ENCODE data around the gene LSAMP. TPM values are rescaled to one million over a fixed set of nuclear protein-coding genes. Genes with fewer than 3 reads are reported as not detected.
"Not testable (repeated sequence)": the region's sequence is repeated elsewhere in the genome, so short reads cannot be mapped to it uniquely, and the experiment has no call there.

The LSAMP gene
- polyA plus RNA-seq, 3 donors, result not detected

DNA sequence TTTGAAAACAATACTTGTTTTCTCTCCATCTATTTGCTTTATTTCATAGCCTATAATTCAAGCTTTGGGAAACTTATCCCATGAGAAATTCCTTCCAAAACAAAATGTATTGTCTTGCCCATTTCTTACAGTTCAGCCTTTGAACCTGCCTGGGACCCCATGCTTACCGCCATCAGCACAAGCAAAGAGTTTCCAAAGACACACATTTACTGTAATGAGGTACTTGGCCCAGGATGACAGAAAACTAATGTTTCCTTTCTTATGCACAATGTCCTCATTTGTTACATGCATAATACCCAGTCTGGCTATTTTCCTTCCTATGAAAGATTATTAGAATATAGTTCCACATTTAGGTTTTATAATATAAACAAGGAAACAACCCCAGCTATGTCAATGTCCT lies 641.6 kb downstream of the LSAMP start:
- WGBS (ENCODE audit: insufficient coverage), result no CpG with 5 or more reads among the region's 1 CpG

GRCh38 chr3:115800489-115801075 lies 644.7 kb downstream of the LSAMP start:
- no peaks in the 10 kb centered on the region for H3K36me3 Mint-ChIP-seq
- Histone ChIP-seq H3K4me1 (ENCODE audit: control insufficient read depth in 1 of 2, insufficient read depth in 2 of 2, low read length in 2 of 2) (no peaks in the 10 kb centered on the region), H3K36me3 (replicated peaks in 1 of 2; ENCODE audit: control insufficient read depth in 1 of 2, insufficient read depth in 2 of 2, low read length in 2 of 2) (no peaks in the 10 kb centered on the region), H3K9ac (ENCODE audit: insufficient read depth, low read length, poor library complexity, severe bottlenecking) (no peak overlapping the region), H3K4me3 (replicated peaks in 1 of 3; ENCODE audit: low read depth in 2 of 3, low read length in 3 of 3) (no peak overlapping the region), H3K27me3 (ENCODE audit: control insufficient read depth in 2 of 2, insufficient read depth in 2 of 2, low read length in 2 of 2) (no peaks in the 10 kb centered on the region), H3K4me2 (replicated peaks; ENCODE audit: extremely low read depth, low read length, poor library complexity, severe bottlenecking) (no peak overlapping the region), H2AFZ (ENCODE audit: insufficient read depth, low read depth, low read length, poor library complexity, severe bottlenecking) (no peak overlapping the region), H3K9me3 (replicated peaks in 1 of 2; ENCODE audit: control insufficient read depth in 1 of 2, insufficient read depth in 1 of 2, low read length in 2 of 2) (no peaks in the 10 kb centered on the region), H3K27ac (ENCODE audit: low read depth in 1 of 2, low read length in 2 of 2) (no peak overlapping the region), H4K20me1 (ENCODE audit: insufficient read depth, low read length) (no peaks in the 10 kb centered on the region), H3K79me2 (ENCODE audit: insufficient read depth, low read length) (no peaks in the 10 kb centered on the region)
- H3K4me1 Mint-ChIP-seq, result no peaks in the 10 kb centered on the region
- intact Hi-C loops (cut with micrococcal nuclease), result no loop called here
- no peak overlapping the region for H3K4me3 Mint-ChIP-seq
- H3K27me3 Mint-ChIP-seq (ENCODE audit: low read depth in 3 of 3), result peaks cover 0 to 7% (median 7%) of the 10 kb centered on the region in 3 donors
- 95% methylated on average over 3 of the region's 4 CpGs for WGBS (ENCODE audit: insufficient coverage)
- TF ChIP-seq, protein P1, sequence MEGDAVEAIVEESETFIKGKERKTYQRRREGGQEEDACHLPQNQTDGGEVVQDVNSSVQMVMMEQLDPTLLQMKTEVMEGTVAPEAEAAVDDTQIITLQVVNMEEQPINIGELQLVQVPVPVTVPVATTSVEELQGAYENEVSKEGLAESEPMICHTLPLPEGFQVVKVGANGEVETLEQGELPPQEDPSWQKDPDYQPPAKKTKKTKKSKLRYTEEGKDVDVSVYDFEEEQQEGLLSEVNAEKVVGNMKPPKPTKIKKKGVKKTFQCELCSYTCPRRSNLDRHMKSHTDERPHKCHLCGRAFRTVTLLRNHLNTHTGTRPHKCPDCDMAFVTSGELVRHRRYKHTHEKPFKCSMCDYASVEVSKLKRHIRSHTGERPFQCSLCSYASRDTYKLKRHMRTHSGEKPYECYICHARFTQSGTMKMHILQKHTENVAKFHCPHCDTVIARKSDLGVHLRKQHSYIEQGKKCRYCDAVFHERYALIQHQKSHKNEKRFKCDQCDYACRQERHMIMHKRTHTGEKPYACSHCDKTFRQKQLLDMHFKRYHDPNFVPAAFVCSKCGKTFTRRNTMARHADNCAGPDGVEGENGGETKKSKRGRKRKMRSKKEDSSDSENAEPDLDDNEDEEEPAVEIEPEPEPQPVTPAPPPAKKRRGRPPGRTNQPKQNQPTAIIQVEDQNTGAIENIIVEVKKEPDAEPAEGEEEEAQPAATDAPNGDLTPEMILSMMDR (IDR thresholded peaks at IDR 0.05), result no peak
- H3K27ac Mint-ChIP-seq, result peak overlapping the region in 1 of 7 donors; percentile 30
- H3K9me3 Mint-ChIP-seq, result peaks cover 0 to 2% (median 0%) of the 10 kb centered on the region in 7 donors
- DNase-seq, result no peak

More for the DNA sequence above, 641.6 kb downstream of the LSAMP start:
- DNase-seq, result no peak
- Histone ChIP-seq H3K79me2 (ENCODE audit: insufficient read depth, low read length) (no peaks in the 10 kb centered on the region), H3K4me2 (replicated peaks; ENCODE audit: extremely low read depth, low read length, poor library complexity, severe bottlenecking) (no peak overlapping the region), H3K9ac (ENCODE audit: insufficient read depth, low read length, poor library complexity, severe bottlenecking) (no peak overlapping the region), H3K36me3 (replicated peaks in 1 of 2; ENCODE audit: control insufficient read depth in 1 of 2, insufficient read depth in 2 of 2, low read length in 2 of 2) (no peaks in the 10 kb centered on the region), H3K4me1 (ENCODE audit: control insufficient read depth in 1 of 2, insufficient read depth in 2 of 2, low read length in 2 of 2) (no peaks in the 10 kb centered on the region), H3K9me3 (replicated peaks in 1 of 2; ENCODE audit: control insufficient read depth in 1 of 2, insufficient read depth in 1 of 2, low read length in 2 of 2) (no peaks in the 10 kb centered on the region), H3K4me3 (replicated peaks in 1 of 3; ENCODE audit: low read depth in 2 of 3, low read length in 3 of 3) (no peak overlapping the region), H3K27me3 (ENCODE audit: control insufficient read depth in 2 of 2, insufficient read depth in 2 of 2, low read length in 2 of 2) (no peaks in the 10 kb centered on the region), H4K20me1 (ENCODE audit: insufficient read depth, low read length) (no peaks in the 10 kb centered on the region), H3K27ac (ENCODE audit: low read depth in 1 of 2, low read length in 2 of 2) (no peak overlapping the region), H2AFZ (ENCODE audit: insufficient read depth, low read depth, low read length, poor library complexity, severe bottlenecking) (no peak overlapping the region)
- Mint-ChIP-seq H3K9me3 (no peaks in the 10 kb centered on the region), H3K4me1 (no peaks in the 10 kb centered on the region), H3K4me3 (no peak overlapping the region), H3K27me3 (ENCODE audit: low read depth in 3 of 3) (peaks cover 0 to 9% (median 5%) of the 10 kb centered on the region in 3 donors), H3K27ac (no peak overlapping the region), H3K36me3 (no peaks in the 10 kb centered on the region)
- intact Hi-C loops (cut with micrococcal nuclease), result no loop called here
- TF ChIP-seq, protein P1 (IDR thresholded peaks at IDR 0.05), result no peak

- H3K4me3 ChIP-seq (replicated peaks in 1 of 3; ENCODE audit: low read depth in 2 of 3, low read length in 3 of 3); H3K79me2 ChIP-seq (ENCODE audit: insufficient read depth, low read length); H3K36me3 ChIP-seq (replicated peaks in 1 of 2; ENCODE audit: control insufficient read depth in 1 of 2, insufficient read depth in 2 of 2, low read length in 2 of 2); H2AFZ ChIP-seq (ENCODE audit: insufficient read depth, low read depth, low read length, poor library complexity, severe bottlenecking); DNase-seq; H3K4me2 ChIP-seq (replicated peaks; ENCODE audit: extremely low read depth, low read length, poor library complexity, severe bottlenecking); H3K36me3 Mint-ChIP-seq; H3K27me3 Mint-ChIP-seq (ENCODE audit: low read depth in 3 of 3); H3K27ac ChIP-seq (ENCODE audit: low read depth in 1 of 2, low read length in 2 of 2); H3K9me3 Mint-ChIP-seq; H3K9me3 ChIP-seq (replicated peaks in 1 of 2; ENCODE audit: control insufficient read depth in 1 of 2, insufficient read depth in 1 of 2, low read length in 2 of 2); H3K4me1 ChIP-seq (ENCODE audit: control insufficient read depth in 1 of 2, insufficient read depth in 2 of 2, low read length in 2 of 2); H4K20me1 ChIP-seq (ENCODE audit: insufficient read depth, low read length); H3K9ac ChIP-seq (ENCODE audit: insufficient read depth, low read length, poor library complexity, severe bottlenecking); intact Hi-C loops (cut with micrococcal nuclease); H3K27me3 ChIP-seq (ENCODE audit: control insufficient read depth in 2 of 2, insufficient read depth in 2 of 2, low read length in 2 of 2); H3K4me1 Mint-ChIP-seq; H3K4me3 Mint-ChIP-seq: not testable (repeated sequence)
- peak overlapping the region in 1 of 7 donors; percentile 30 for H3K27ac Mint-ChIP-seq
- WGBS (ENCODE audit: insufficient coverage), result 89% methylated on average over 4 of the region's 7 CpGs
Observed at GRCh38 chr3:115800065-115800464, 645.2 kb downstream of the LSAMP start.
